Activated CD8-positive, alpha-beta T cell treated with anti-CD3 and anti-CD28 coated beads for 36 hours (primary cell): ENCODE data around the gene VAV2. TPM values are rescaled to one million over a fixed set of nuclear protein-coding genes. Genes with fewer than 3 reads are reported as not detected.

Experiments
- ATAC-seq: fragments of 200-7000 bp; cut with Tn5 transposase; one replicate; pipeline ENCODE4 v1.10.0; 2021; ENCODE audit warnings: mild to moderate bottlenecking, moderate library complexity
- CTCF ChIA-PET: fragments of 350-600 bp; sonication (Branson Sonifier 250); formaldehyde crosslinking; loops from one replicate; lab custom pipeline; 2021; ENCODE audit warnings: antibody characterized with exemption; lab: Charles Lee
- POLR2A ChIA-PET: fragments of 350-600 bp; sonication (Branson Sonifier 250); formaldehyde crosslinking; loops from one replicate; lab custom pipeline; 2021; ENCODE audit warnings: antibody characterized with exemption; lab: Charles Lee
- DNase-seq: peaks from one replicate; pipeline ENCODE4 v3.0.0-alpha.2; 2020
- H3K27ac Mint-ChIP-seq: one replicate; pipeline ENCODE4 v1.8.0; 2021; ENCODE audit warnings: mild to moderate bottlenecking, mixed read lengths
- H3K27me3 Mint-ChIP-seq: one replicate; pipeline ENCODE4 v1.8.0; 2021; ENCODE audit warnings: mixed read lengths
- H3K36me3 Mint-ChIP-seq: one replicate; pipeline ENCODE4 v1.8.0; 2021; ENCODE audit warnings: low read depth, mixed read lengths
- H3K4me1 Mint-ChIP-seq: one replicate; pipeline ENCODE4 v1.8.0; 2021; ENCODE audit warnings: low read depth, mixed read lengths
- H3K4me3 Mint-ChIP-seq: one replicate; pipeline ENCODE4 v1.8.0; 2021; ENCODE audit warnings: mild to moderate bottlenecking, moderate library complexity, mixed read lengths
- H3K9me3 Mint-ChIP-seq: one replicate; pipeline ENCODE4 v1.8.0; 2021; ENCODE audit warnings: mixed read lengths
- intact Hi-C: fragments of 100-400 bp; cut with micrococcal nuclease; formaldehyde crosslinking; loops from one replicate; pipeline ENCODE4 v1.10.0; 2022
- total RNA-seq, 2 experiments: library from RNA; stranded (reverse); gene quantifications; one replicate each; pipeline ENCODE4 v1.2.3, GENCODE V29; 2021
- TF ChIP-seq, protein P1 (sequence below): fragments of 200-600 bp; IDR thresholded peaks from one replicate; pipeline ENCODE4 v1.8.0; 2022; ENCODE audit warnings: antibody characterized with exemption, mild to moderate bottlenecking

VAV2 gene
- total RNA-seq, 2 experiments from 2014 or later = 5.1 to 5.4 TPM

DNA sequence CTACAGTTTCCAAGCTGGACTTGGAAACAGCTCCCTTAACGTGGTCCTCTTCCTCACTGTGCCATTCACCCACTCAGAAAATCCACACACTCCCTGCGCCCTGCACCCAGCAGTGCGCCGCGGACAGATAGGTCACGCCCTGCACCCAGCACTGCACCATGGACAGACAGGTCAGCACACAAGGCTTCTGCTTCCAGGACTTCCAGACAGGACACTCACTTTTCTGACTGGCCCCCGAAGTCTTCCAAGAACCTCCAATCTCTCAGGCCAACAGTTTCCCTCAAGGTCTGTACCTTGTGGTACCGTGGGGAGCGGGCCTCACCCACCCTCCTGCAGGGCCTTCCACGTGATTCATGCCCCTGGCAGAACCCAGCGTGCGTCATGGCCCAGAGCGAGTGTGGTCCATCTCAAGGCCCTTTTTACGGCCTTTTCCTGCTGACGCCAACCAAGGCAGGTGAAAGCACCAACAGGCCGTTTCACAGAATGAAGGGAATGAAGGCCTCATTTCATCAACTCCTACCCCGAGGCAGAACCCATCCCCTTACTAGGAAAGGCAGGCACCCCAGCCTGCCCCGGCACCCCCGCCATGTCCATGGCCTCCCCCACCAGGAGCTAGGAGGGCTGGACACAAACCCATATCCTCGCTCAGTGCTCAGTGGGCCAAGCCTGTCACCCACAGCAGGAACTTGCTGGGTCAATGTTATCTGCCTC, 17.3 kb downstream of the VAV2 start:
- no peak for DNase-seq
- Mint-ChIP-seq H3K27me3 (no peaks in the 10 kb centered on the region), H3K27ac (no peak overlapping the region), H3K9me3 (no peaks in the 10 kb centered on the region), H3K4me1 (no peaks in the 10 kb centered on the region), H3K4me3 (no peak overlapping the region), H3K36me3 (no peaks in the 10 kb centered on the region)
- ChIA-PET CTCF (interaction anchor here (1.2 kb wide), 1 partner anchor 232 kb away, joined by 4 read pairs; no protein-coding TSS in a partner anchor), POLR2A (no interaction called here)
- intact Hi-C loops = no loop called here
- TF ChIP-seq, protein P1, sequence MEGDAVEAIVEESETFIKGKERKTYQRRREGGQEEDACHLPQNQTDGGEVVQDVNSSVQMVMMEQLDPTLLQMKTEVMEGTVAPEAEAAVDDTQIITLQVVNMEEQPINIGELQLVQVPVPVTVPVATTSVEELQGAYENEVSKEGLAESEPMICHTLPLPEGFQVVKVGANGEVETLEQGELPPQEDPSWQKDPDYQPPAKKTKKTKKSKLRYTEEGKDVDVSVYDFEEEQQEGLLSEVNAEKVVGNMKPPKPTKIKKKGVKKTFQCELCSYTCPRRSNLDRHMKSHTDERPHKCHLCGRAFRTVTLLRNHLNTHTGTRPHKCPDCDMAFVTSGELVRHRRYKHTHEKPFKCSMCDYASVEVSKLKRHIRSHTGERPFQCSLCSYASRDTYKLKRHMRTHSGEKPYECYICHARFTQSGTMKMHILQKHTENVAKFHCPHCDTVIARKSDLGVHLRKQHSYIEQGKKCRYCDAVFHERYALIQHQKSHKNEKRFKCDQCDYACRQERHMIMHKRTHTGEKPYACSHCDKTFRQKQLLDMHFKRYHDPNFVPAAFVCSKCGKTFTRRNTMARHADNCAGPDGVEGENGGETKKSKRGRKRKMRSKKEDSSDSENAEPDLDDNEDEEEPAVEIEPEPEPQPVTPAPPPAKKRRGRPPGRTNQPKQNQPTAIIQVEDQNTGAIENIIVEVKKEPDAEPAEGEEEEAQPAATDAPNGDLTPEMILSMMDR = no peak
- ATAC-seq = no peak

DNA sequence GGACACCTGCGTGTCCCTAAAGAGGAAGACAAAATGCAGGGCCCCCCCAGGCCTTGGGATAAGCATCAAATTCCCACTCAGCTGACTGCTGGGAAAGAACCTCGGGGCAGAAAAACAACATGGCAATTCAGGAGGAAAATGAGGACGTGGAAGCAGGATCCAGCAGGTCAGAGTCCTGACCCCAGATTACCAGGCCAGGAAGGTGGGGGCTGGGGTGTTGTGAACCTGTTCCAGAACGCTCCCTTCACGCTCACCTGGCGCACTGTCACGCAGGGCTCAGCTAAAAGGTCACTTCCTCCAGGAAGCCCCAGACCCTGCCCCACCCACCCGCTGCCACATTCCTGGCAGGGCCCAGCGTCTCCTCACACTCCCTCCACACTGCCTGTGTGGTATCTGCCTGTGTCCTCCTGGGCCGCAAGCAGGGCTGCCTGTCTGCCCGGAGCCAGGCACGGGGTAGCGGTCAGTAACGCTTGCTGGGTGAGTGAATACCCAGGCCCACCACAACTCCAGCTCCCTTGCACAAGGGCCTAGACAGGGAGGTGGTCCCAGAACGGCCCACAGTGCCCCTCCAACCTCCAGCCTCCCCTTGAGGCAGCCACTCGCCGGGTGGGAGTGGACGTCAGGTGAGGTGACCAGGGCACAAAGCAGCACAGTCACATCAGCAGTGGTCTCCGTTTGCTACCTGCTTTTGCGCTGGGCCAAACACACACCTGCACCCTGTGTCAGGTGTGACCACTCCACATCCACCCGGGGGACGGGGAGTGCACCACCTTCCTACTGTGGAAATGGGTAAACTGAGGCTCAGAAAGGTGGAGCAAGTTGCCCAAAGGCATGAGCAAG, 18.1 kb downstream of the VAV2 start:
- DNase-seq = no peak
- H3K9me3 Mint-ChIP-seq = no peaks in the 10 kb centered on the region
- TF ChIP-seq, protein P1 = no peak
- no peaks in the 10 kb centered on the region for H3K4me1 Mint-ChIP-seq
- POLR2A ChIA-PET = interaction anchor here (0.6 kb wide), 1 partner anchor 91 kb away, joined by 3 read pairs; no protein-coding TSS in a partner anchor
- ATAC-seq = no peak
- intact Hi-C loops = no loop called here
- H3K27me3 Mint-ChIP-seq = no peaks in the 10 kb centered on the region
- CTCF ChIA-PET = interaction anchor here (1.2 kb wide), 1 partner anchor 231 kb away, joined by 4 read pairs; no protein-coding TSS in a partner anchor
- no peak overlapping the region for H3K27ac Mint-ChIP-seq
- no peaks in the 10 kb centered on the region for H3K36me3 Mint-ChIP-seq
- no peak overlapping the region for H3K4me3 Mint-ChIP-seq

DNA sequence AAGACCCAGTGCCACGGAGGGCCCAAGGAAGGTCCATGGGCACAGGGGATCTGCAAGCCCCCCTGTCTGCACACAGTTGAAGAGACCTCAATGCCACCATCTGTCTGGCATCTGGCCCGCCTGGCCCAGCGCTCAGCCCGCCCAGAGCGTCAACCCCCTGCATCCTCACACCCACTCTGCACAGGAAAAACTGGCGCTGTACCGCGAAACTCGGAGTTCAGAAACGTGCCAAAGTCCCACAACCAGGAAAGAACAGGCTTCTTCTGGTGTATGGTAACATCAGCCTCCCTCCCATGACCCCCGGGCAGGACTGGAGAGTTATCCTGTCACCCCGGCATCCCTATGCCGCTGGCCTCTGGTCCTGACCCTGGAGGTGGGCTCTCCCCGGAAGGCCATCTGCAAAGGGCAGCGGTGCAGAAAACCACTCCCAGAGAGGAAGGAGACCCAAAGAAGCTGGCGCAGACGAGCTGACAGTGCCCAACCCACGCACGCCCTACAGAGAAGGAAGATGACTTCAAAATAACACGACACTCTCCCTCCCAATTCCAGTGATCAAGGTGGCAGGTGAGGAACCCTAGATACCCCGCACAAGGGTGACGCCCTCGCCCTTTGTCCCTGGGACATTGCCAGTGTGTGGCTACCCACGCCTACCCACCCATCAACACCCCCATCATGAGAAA, 18.9 kb downstream of the VAV2 start:
- Mint-ChIP-seq H3K4me1 (no peaks in the 10 kb centered on the region), H3K4me3 (no peak overlapping the region), H3K27ac (no peak overlapping the region), H3K9me3 (no peaks in the 10 kb centered on the region), H3K27me3 (no peaks in the 10 kb centered on the region), H3K36me3 (no peaks in the 10 kb centered on the region)
- ATAC-seq = no peak
- POLR2A ChIA-PET = interaction anchor here (0.6 kb wide), 1 partner anchor 91 kb away, joined by 3 read pairs; no protein-coding TSS in a partner anchor
- CTCF ChIA-PET = no interaction called here
- no peak for DNase-seq
- intact Hi-C loops = no loop called here
- TF ChIP-seq, protein P1 = no peak

DNA sequence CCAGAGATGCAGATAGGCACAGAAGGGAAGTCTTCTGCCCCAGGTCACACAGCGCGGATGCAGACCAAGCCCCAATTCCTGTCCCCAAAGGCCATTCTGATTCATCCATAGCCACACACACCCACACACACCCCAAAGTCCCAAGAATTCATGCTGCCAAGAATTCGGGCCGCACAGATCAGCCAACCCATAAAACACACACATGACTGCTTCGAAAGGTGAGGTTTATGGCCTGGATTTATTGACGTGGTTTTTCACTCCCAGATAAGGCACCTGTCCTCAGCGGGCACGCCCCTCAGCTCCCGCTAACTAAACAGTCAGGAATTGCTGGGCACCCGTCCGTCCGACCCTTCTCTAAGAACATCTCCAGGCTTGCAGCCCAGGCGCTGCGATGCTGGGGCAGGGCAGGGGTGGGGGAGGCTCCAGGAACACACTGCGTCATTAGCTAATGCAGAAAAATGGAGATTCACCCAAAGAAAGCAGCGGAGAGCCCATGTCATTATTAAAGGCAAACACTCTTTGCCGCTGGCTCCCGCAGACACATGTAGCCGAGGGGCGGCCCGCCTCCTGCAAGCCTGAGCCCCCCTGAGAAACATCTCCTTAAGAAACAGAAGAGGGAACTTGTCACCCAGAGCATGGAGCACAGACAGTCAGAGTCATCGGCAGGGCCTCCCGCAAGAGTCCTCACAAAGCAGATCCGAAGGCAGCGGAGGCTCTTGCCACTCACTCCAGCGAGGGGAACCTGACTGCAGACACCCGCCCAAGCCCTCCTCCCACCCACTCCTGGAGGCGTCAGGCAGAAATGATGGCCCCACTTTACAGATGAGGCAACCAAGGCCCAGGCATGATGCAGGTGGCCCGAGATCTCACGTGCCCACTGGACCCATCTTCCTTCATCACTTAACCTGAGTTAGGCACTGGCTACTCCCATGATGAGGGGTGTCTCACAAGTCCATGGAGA, 19.9 kb downstream of the VAV2 start:
- H3K4me3 Mint-ChIP-seq = no peak overlapping the region
- intact Hi-C loops = no loop called here
- H3K27ac Mint-ChIP-seq = no peak overlapping the region
- no peaks in the 10 kb centered on the region for H3K9me3 Mint-ChIP-seq
- ChIA-PET CTCF (no interaction called here), POLR2A (no interaction called here)
- no peak for ATAC-seq
- DNase-seq = no peak
- H3K4me1 Mint-ChIP-seq = no peaks in the 10 kb centered on the region
- H3K27me3 Mint-ChIP-seq = no peaks in the 10 kb centered on the region
- H3K36me3 Mint-ChIP-seq = no peaks in the 10 kb centered on the region
- TF ChIP-seq, protein P1 = no peak
